ENCODE measurements around the gene RIPK3.

RIPK3 gene

DNA sequence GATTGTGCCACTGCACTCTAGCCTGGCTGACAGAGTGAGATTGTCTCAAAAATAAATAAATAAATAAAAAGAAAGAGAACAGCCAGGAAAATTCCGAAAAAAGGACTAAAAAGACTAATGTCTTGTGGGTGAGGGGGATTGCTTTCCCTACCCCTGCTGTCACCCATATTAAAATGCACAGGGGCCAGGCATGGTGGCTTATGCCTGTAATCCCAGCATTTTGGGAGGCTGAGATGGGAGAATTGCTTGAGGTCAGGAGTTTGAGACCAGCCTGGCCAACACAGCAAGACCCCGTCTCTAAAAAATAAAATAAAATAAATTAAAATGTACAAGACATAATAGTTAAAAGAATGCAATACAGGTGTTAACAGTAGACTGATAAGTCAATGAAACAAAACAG, 46.3 kb downstream of the RIPK3 start:
- Histone ChIP-seq H3K27me3 (ENCODE audit: insufficient read depth, low read length) (no peaks in the 10 kb centered on the region), H3K36me3 (ENCODE audit: insufficient read depth, low read depth, low read length) (peaks cover 31% of the 10 kb centered on the region)

DNA sequence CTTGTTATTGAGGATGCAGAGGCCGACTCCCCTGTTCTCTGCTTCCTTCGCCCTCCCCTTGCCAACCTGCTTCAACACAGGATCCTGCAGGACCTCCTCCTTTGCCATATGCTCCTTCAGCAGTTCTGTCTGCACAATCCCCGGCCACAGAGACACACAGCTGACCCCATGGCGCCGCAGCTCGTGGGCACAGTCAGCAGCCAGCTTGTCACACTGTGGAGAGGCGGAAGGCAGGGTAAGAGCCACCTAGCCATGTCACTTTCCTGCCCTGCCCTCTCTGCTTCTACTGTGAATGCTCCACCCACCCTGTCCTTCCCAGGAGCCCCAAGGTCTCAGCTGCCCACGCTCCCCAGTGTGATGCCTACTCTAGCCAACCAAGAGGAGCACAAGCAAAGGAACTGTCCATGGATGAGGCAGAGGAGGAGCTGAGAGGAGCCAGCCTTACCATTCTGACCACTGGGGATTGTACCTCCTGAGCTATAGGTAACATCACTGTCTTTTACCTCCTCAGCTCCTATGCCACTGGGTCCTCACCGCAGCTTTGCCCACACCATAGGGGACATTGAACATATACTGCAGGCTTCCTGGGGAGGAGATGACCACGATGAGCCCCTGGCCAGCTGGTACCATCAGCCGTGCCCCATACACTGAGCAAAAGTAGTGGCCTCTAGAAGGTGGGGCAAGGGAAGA, 47.5 kb downstream of the RIPK3 start:
- Histone ChIP-seq H3K4me1 (ENCODE audit: insufficient read depth, low read length) (no peaks in the 10 kb centered on the region), H3K27me3 (ENCODE audit: insufficient read depth, low read length) (no peaks in the 10 kb centered on the region), H3K27ac (ENCODE audit: low read length) (no peak overlapping the region), H3K9me3 (ENCODE audit: insufficient read depth, low read depth, low read length) (no peaks in the 10 kb centered on the region), H3K36me3 (ENCODE audit: insufficient read depth, low read depth, low read length) (peaks cover 31% of the 10 kb centered on the region), H3K4me3 (ENCODE audit: low read length) (no peak overlapping the region), H3K9ac (ENCODE audit: low read depth, low read length) (no peak overlapping the region)

More for the DNA sequence above, 46.3 kb downstream of the RIPK3 start:
- Histone ChIP-seq H3K9me3 (ENCODE audit: insufficient read depth, low read depth, low read length) (no peaks in the 10 kb centered on the region), H3K4me3 (ENCODE audit: low read length) (no peak overlapping the region), H3K9ac (ENCODE audit: low read depth, low read length) (no peak overlapping the region), H3K4me1 (ENCODE audit: insufficient read depth, low read length) (no peaks in the 10 kb centered on the region), H3K27ac (ENCODE audit: low read length) (no peak overlapping the region)

- H3K9me3 ChIP-seq (ENCODE audit: insufficient read depth, low read depth, low read length) = no peaks in the 10 kb centered on the region
- H3K27ac ChIP-seq (ENCODE audit: low read length) = no peak overlapping the region
- peaks cover 31% of the 10 kb centered on the region for H3K36me3 ChIP-seq (ENCODE audit: insufficient read depth, low read depth, low read length)
- no peaks in the 10 kb centered on the region for H3K27me3 ChIP-seq (ENCODE audit: insufficient read depth, low read length)
- H3K4me3 ChIP-seq (ENCODE audit: low read length) = no peak overlapping the region
- H3K4me1 ChIP-seq (ENCODE audit: insufficient read depth, low read length) = no peaks in the 10 kb centered on the region
- no peak overlapping the region for H3K9ac ChIP-seq (ENCODE audit: low read depth, low read length)
Measured at GRCh38 chr14:24291446-24292117, 48.2 kb downstream of the RIPK3 start.

GRCh38 chr14:24290746-24291145, 49.0 kb downstream of the RIPK3 start:
- H3K4me3 ChIP-seq (ENCODE audit: low read length) = no peak overlapping the region
- no peaks in the 10 kb centered on the region for H3K4me1 ChIP-seq (ENCODE audit: insufficient read depth, low read length)
- no peaks in the 10 kb centered on the region for H3K9me3 ChIP-seq (ENCODE audit: insufficient read depth, low read depth, low read length)
- no peak overlapping the region for H3K27ac ChIP-seq (ENCODE audit: low read length)
- H3K36me3 ChIP-seq (ENCODE audit: insufficient read depth, low read depth, low read length) = peaks cover 24% of the 10 kb centered on the region
- H3K9ac ChIP-seq (ENCODE audit: low read depth, low read length) = no peak overlapping the region
- H3K27me3 ChIP-seq (ENCODE audit: insufficient read depth, low read length) = no peaks in the 10 kb centered on the region

DNA sequence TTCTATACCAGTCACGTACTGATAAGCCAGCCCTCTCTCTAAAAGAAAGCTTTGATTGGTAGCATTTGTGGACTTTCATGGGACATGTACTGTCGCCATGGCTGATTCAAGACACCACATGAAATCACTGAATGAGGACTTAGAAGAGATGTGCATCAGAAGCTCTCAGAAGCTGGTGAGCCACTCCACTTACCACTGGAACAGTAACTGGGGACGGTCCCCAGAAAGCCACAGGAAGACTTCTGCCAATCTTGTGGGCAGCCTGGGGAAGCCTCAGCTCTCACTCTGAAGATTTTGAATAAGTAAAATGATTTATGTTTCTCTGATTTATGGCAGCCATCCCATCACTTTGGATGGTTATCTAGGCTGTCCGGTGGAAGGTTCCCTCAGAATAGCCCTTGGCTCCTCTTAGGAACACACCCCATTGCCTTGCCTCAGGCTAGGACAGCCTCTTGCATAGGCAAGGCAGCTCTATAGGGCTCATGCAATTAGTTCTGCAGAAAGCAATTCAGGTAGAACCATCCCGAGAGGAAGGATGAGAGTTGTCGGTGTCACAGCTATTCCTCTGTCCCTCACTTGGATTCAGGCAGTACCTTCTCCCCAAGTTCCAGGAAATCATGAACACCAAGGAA, 50.0 kb downstream of the RIPK3 start:
- H3K9ac ChIP-seq (ENCODE audit: low read depth, low read length) = no peak overlapping the region
- no peak overlapping the region for H3K27ac ChIP-seq (ENCODE audit: low read length)
- H3K4me1 ChIP-seq (ENCODE audit: insufficient read depth, low read length) = no peaks in the 10 kb centered on the region
- no peaks in the 10 kb centered on the region for H3K27me3 ChIP-seq (ENCODE audit: insufficient read depth, low read length)
- no peak overlapping the region for H3K4me3 ChIP-seq (ENCODE audit: low read length)
- no peaks in the 10 kb centered on the region for H3K9me3 ChIP-seq (ENCODE audit: insufficient read depth, low read depth, low read length)
- peaks cover 17% of the 10 kb centered on the region for H3K36me3 ChIP-seq (ENCODE audit: insufficient read depth, low read depth, low read length)

DNA sequence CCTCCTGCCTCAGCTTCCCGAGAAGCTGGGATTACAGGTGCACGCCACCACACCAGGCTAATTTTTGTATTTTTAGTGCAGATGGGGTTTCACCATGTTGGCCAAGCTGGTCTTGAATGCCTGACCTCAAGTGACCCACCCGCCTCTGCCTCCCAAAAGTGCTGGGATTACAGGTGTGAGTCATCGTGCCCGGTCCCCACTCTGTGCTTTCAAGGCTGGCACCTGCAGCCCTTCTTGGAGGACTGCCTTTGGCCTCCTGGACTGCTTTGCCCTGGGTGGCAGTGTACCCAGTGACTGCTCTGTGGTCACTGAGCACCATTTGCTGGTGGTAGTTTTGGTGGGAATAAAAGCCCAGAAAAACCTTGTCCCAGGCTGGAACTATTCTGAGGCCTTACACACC, 52.8 kb downstream of the RIPK3 start:
- no peaks in the 10 kb centered on the region for H3K9me3 ChIP-seq (ENCODE audit: insufficient read depth, low read depth, low read length)
- H3K4me1 ChIP-seq (ENCODE audit: insufficient read depth, low read length) = no peaks in the 10 kb centered on the region
- H3K9ac ChIP-seq (ENCODE audit: low read depth, low read length) = no peak overlapping the region
- no peaks in the 10 kb centered on the region for H3K27me3 ChIP-seq (ENCODE audit: insufficient read depth, low read length)
- H3K4me3 ChIP-seq (ENCODE audit: low read length) = no peak overlapping the region
- H3K36me3 ChIP-seq (ENCODE audit: insufficient read depth, low read depth, low read length) = peaks cover 8% of the 10 kb centered on the region
- no peak overlapping the region for H3K27ac ChIP-seq (ENCODE audit: low read length)
